ENCODE data around the gene SP4. TPM values are rescaled to one million over a fixed set of nuclear protein-coding genes. Genes with fewer than 3 reads are reported as not detected.

SP4 gene
- polyA plus RNA-seq, 1 experiment, result 1.7 TPM

DNA sequence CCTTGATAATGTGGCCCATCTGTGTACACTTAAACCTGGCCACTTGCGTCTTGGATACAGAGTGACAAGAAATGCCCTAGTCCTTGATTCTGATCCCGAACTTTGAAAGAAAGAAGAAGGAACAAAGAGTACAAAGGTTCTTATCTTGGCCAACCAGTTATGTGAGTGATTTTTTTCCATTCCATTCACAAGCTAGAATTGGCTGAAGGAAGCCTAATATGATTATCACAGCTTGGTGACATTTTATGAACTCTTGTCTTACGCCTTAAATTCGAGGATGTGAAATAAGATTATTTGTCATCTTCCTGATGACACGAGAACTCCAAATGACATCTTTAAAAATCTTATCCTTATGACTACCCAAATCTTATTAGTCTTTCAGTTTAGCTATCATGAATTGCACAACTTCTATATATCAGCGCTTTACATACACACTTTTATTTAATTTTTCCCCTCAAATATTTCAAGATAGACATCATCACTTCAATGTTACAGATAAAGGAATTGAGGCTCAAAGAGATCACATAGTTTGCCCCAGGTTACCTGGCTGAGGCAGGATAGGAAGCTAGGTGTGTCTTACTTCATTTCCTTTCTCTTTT is 13.0 kb upstream of the SP4 start:
- ChIA-PET POLR2A (no interaction called here), CTCF (no interaction called here)
- TF ChIP-seq, protein P1, sequence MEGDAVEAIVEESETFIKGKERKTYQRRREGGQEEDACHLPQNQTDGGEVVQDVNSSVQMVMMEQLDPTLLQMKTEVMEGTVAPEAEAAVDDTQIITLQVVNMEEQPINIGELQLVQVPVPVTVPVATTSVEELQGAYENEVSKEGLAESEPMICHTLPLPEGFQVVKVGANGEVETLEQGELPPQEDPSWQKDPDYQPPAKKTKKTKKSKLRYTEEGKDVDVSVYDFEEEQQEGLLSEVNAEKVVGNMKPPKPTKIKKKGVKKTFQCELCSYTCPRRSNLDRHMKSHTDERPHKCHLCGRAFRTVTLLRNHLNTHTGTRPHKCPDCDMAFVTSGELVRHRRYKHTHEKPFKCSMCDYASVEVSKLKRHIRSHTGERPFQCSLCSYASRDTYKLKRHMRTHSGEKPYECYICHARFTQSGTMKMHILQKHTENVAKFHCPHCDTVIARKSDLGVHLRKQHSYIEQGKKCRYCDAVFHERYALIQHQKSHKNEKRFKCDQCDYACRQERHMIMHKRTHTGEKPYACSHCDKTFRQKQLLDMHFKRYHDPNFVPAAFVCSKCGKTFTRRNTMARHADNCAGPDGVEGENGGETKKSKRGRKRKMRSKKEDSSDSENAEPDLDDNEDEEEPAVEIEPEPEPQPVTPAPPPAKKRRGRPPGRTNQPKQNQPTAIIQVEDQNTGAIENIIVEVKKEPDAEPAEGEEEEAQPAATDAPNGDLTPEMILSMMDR (IDR thresholded peaks at IDR 0.05; ENCODE audit: insufficient read depth, low read depth, low read length), result no peak
- H3K27me3 ChIP-seq (ENCODE audit: control insufficient read depth, insufficient read depth, low read length), result no peaks in the 10 kb centered on the region
- no peaks in the 10 kb centered on the region for H3K36me3 ChIP-seq (ENCODE audit: control insufficient read depth, insufficient read depth, low read length)
- H3K4me3 ChIP-seq (ENCODE audit: low read depth, low read length), result no peak overlapping the region
- no peak for DNase-seq (ENCODE audit: low read depth)

DNA sequence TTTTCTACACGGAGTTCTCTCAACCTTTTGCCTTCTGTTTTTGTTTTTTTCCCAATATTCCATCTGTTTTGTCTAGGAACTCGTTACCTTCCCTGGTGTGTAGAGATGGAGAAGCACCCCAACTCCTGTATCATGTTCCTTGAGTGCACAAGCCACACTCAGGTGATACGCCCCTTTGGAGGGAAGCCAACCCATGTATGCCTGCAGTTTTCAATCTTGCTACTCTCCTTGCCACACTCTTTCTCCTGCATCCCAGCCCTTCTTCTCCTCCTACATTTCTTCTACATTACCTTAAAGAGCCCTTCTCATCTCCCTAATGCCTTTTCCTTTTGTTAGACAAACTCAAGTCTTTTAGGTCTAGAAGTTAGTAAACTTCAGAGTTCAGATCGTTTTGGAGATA is 10.2 kb upstream of the SP4 start:
- H3K4me3 ChIP-seq (ENCODE audit: low read depth, low read length), result no peak overlapping the region
- ChIA-PET CTCF (no interaction called here), POLR2A (no interaction called here)
- no peaks in the 10 kb centered on the region for H3K36me3 ChIP-seq (ENCODE audit: control insufficient read depth, insufficient read depth, low read length)
- no peaks in the 10 kb centered on the region for H3K27me3 ChIP-seq (ENCODE audit: control insufficient read depth, insufficient read depth, low read length)
- no peak for DNase-seq (ENCODE audit: low read depth)
- TF ChIP-seq, protein P1 (IDR thresholded peaks at IDR 0.05; ENCODE audit: insufficient read depth, low read depth, low read length), result no peak

- H3K36me3 ChIP-seq (ENCODE audit: control insufficient read depth, insufficient read depth, low read length), result no peaks in the 10 kb centered on the region
- POLR2A ChIA-PET, result no interaction called here
- TF ChIP-seq, protein P1 (IDR thresholded peaks at IDR 0.05; ENCODE audit: insufficient read depth, low read depth, low read length), result no peak
- H3K27me3 ChIP-seq (ENCODE audit: control insufficient read depth, insufficient read depth, low read length), result no peaks in the 10 kb centered on the region
- DNase-seq (ENCODE audit: low read depth), result no peak
- no peak overlapping the region for H3K4me3 ChIP-seq (ENCODE audit: low read depth, low read length)
- CTCF ChIA-PET, result no interaction called here
Measured at GRCh38 chr7:21422751-21423150, 5.1 kb upstream of the SP4 start.

- POLR2A ChIA-PET, result no interaction called here
Measured at GRCh38 chr7:21425290-21425689, 2.6 kb upstream of the SP4 start.

More at GRCh38 chr7:21425290-21425689, 2.6 kb upstream of the SP4 start:
- DNase-seq (ENCODE audit: low read depth), result no peak
- Histone ChIP-seq H3K4me3 (ENCODE audit: low read depth, low read length) (no peak overlapping the region), H3K36me3 (ENCODE audit: control insufficient read depth, insufficient read depth, low read length) (no peaks in the 10 kb centered on the region; the same call in 1 of the 2 replicates), H3K27me3 (ENCODE audit: control insufficient read depth, insufficient read depth, low read length) (no peaks in the 10 kb centered on the region)
- CTCF ChIA-PET, result interaction anchor here (0.6 kb wide), 1 partner anchor 64 kb away, joined by 3 read pairs; no protein-coding TSS in a partner anchor
- TF ChIP-seq, protein P1 (IDR thresholded peaks at IDR 0.05; ENCODE audit: insufficient read depth, low read depth, low read length), result no peak

Measured in BJ (cell line).